SK-N-SH (cell line): ENCODE data around the gene ZBTB24. TPM values are rescaled to one million over a fixed set of nuclear protein-coding genes. Genes with fewer than 3 reads are reported as not detected.

ENCODE experiments used
- CTCF ChIA-PET: fragments of 300-600, 350-600 bp; formaldehyde crosslinking; extraction: SDS; loops from one replicate; lab custom pipeline; 2021; lab: Yijun Ruan, JAX
- POLR2A ChIA-PET: fragments of 350-600 bp; sonication (Branson Sonifier 250); formaldehyde crosslinking; extraction: SDS; loops from one replicate; lab custom pipeline; 2020; ENCODE audit warnings: antibody characterized with exemption, inconsistent platforms; lab: Yijun Ruan, JAX
- DNase-seq: peaks from one replicate; pipeline ENCODE4 v3.0.0; 2012
- H2AFZ ChIP-seq: fragments of 200-600 bp; sonication (generic); 2 replicates; pipeline ENCODE4 v1.8.1; 2016; ENCODE audit warnings: antibody characterized with exemption, mild to moderate bottlenecking, low read depth
- H3F3A ChIP-seq: fragments of 200-600 bp; sonication (generic); replicated peaks from 2 replicates; pipeline ENCODE3; 2016; ENCODE audit warnings: antibody characterized with exemption, mild to moderate bottlenecking; ENCODE audit not compliant: insufficient read depth
- H3K27ac ChIP-seq, 2 experiments: fragments of 200-500 bp in 1 of 2; fragments of 200-600 bp in 1 of 2; sonication (Bioruptor generic) in 1 of 2; sonication (generic), shearing (Covaris generic) in 1 of 2; 2 replicates each; pipeline versions ENCODE4 v1.5.1 to v1.6.1; 2014 to 2016; ENCODE audit warnings: low read depth in 2 of 2, inconsistent platforms in 1 of 2, low read length in 1 of 2, mild to moderate bottlenecking in 1 of 2, mixed read lengths in 1 of 2
- H3K27me3 ChIP-seq: fragments of 200-600 bp; sonication (generic), shearing (Covaris generic); 2 replicates; pipeline ENCODE4 v1.6.1; 2016; ENCODE audit warnings: mixed run types; ENCODE audit not compliant: insufficient read depth
- H3K36me3 ChIP-seq, 2 experiments: fragments of 200-500 bp in 1 of 2; fragments of 200-600 bp in 1 of 2; sonication (Bioruptor generic) in 1 of 2; sonication (generic) in 1 of 2; replicated peaks in 1 of 2; 2 replicates each; pipeline versions ENCODE3 to v1.5.1; 2014 to 2016; ENCODE audit warnings: low read length in 1 of 2, mild to moderate bottlenecking in 1 of 2; ENCODE audit not compliant: insufficient read depth in 2 of 2, control insufficient read depth in 1 of 2
- H3K4me1 ChIP-seq, 2 experiments: fragments of 200-500 bp in 1 of 2; fragments of 200-600 bp in 1 of 2; sonication (Bioruptor generic) in 1 of 2; sonication (generic), shearing (Covaris generic) in 1 of 2; 2 replicates each; pipeline versions ENCODE4 v1.5.1 to v1.6.1; 2014 to 2016; ENCODE audit warnings: low read depth in 1 of 2, low read length in 1 of 2, mixed run types in 1 of 2; ENCODE audit not compliant: insufficient read depth in 2 of 2, control insufficient read depth in 1 of 2
- H3K4me2 ChIP-seq: fragments of 200-600 bp; sonication (generic), shearing (Covaris generic); 2 replicates; pipeline ENCODE4 v1.6.1; 2017; ENCODE audit warnings: mixed run types
- H3K4me3 ChIP-seq, 2 experiments: fragments of 200-500 bp in 1 of 2; fragments of 200-600 bp in 1 of 2; sonication (Bioruptor generic) in 1 of 2; sonication (generic), shearing (Covaris generic) in 1 of 2; 2 replicates each; pipeline versions ENCODE4 v1.5.1 to v1.8.1; 2014 to 2016; ENCODE audit warnings: low read depth in 2 of 2, inconsistent platforms in 1 of 2, low read length in 1 of 2, mild to moderate bottlenecking in 1 of 2, mixed read lengths in 1 of 2, moderate library complexity in 1 of 2
- H3K79me2 ChIP-seq: fragments of 200-600 bp; sonication (generic); 2 replicates; pipeline ENCODE4 v1.8.1; 2017; ENCODE audit warnings: mild to moderate bottlenecking; ENCODE audit not compliant: insufficient read depth
- H3K9ac ChIP-seq: fragments of 200-600 bp; sonication (generic); 2 replicates; pipeline ENCODE4 v1.6.1; 2017; ENCODE audit warnings: mixed run types
- H3K9me2 ChIP-seq: fragments of 200-600 bp; sonication (generic); 2 replicates; pipeline ENCODE4 v1.6.1; 2017; ENCODE audit warnings: mixed run types
- H3K9me3 ChIP-seq: fragments of 200-600 bp; sonication (generic); 2 replicates; pipeline ENCODE4 v1.6.1; 2017; ENCODE audit warnings: mixed run types, mild to moderate bottlenecking, moderate library complexity
- H4K20me1 ChIP-seq: fragments of 200-600 bp; sonication (generic); 2 replicates; pipeline ENCODE4 v1.6.1; 2017; ENCODE audit warnings: mild to moderate bottlenecking, mixed run types; ENCODE audit not compliant: insufficient read depth
- CHD2 ChIP-seq: fragments of 150-350 bp; IDR thresholded peaks from 2 replicates; pipeline ENCODE4 v1.6.1; 2018; ENCODE audit warnings: low read length; ENCODE audit not compliant: partially characterized antibody
- ELF1 ChIP-seq: IDR thresholded peaks from 2 replicates; pipeline ENCODE4 v1.4.0; 2012
- EP300 ChIP-seq, 2 experiments: IDR thresholded peaks; 2 replicates each; pipeline versions ENCODE4 v1.4.0 to v1.6.1; 2012; ENCODE audit warnings: borderline replicate concordance in 1 of 2, low read depth in 1 of 2, low read length in 1 of 2
- EZH2phosphoT487 ChIP-seq: fragments of 200-600 bp; sonication (generic); IDR thresholded peaks from 2 replicates; pipeline ENCODE4 v1.6.1; 2017; ENCODE audit warnings: low read depth, mixed run types, mild to moderate bottlenecking, antibody characterized with exemption, moderate library complexity, borderline replicate concordance
- FOSL2 ChIP-seq: IDR thresholded peaks from 2 replicates; pipeline ENCODE4 v1.4.0; 2012; ENCODE audit warnings: low read depth, mild to moderate bottlenecking, moderate library complexity, borderline replicate concordance
- FOXJ3 ChIP-seq: sonication (generic); formaldehyde crosslinking; IDR thresholded peaks from 2 replicates; pipeline ENCODE4 v1.5.1; 2020; ENCODE audit warnings: mild to moderate bottlenecking, missing genetic modification reagents
- GABPA ChIP-seq: IDR thresholded peaks from 2 replicates; pipeline ENCODE4 v1.4.0; 2012; ENCODE audit warnings: low read depth, mild to moderate bottlenecking
- GATA2 ChIP-seq: sonication (generic); formaldehyde crosslinking; IDR thresholded peaks from 2 replicates; pipeline ENCODE4 v1.5.0; 2020; ENCODE audit warnings: mild to moderate bottlenecking, missing genetic modification reagents
- NRF1 ChIP-seq: IDR thresholded peaks from 2 replicates; pipeline ENCODE4 v1.6.1; 2012; ENCODE audit warnings: low read depth, mild to moderate bottlenecking, low read length
- RAD21 ChIP-seq: IDR thresholded peaks from 2 replicates; pipeline ENCODE4 v1.6.1; 2012; ENCODE audit warnings: mild to moderate bottlenecking, low read length
- RCOR1 ChIP-seq: fragments of 150-350 bp; IDR thresholded peaks from 2 replicates; pipeline ENCODE4 v1.6.1; 2017; ENCODE audit warnings: antibody characterized with exemption, low read length
- RFX5 ChIP-seq: IDR thresholded peaks from 2 replicates; pipeline ENCODE4 v1.6.1; 2012; ENCODE audit warnings: mild to moderate bottlenecking, improper control_type of control experiment, low read length
- RXRA ChIP-seq: IDR thresholded peaks from 2 replicates; pipeline ENCODE4 v1.4.0; 2012; ENCODE audit warnings: low read depth, mild to moderate bottlenecking, borderline replicate concordance
- SIN3A ChIP-seq: IDR thresholded peaks from 2 replicates; pipeline ENCODE4 v1.6.1; 2012; ENCODE audit warnings: low read depth, mild to moderate bottlenecking, low read length, moderate library complexity, borderline replicate concordance
- SMC3 ChIP-seq: IDR thresholded peaks from 2 replicates; pipeline ENCODE4 v1.6.1; 2012; ENCODE audit warnings: low read depth, low read length, improper control_type of control experiment
- TCF12 ChIP-seq: IDR thresholded peaks from 2 replicates; pipeline ENCODE4 v1.4.0; 2012
- YY1 ChIP-seq: IDR thresholded peaks from 2 replicates; pipeline ENCODE4 v1.4.0; 2012; ENCODE audit warnings: low read depth, mild to moderate bottlenecking
- WGBS: methylation state at CpG from one replicate; pipeline ENCODE4 v1.1.6; 2017; ENCODE audit warnings: low lambda C conversion rate; 5-methylcytosine and 5-hydroxymethylcytosine counted together
- polyA plus RNA-seq, 3 experiments: library from polyadenylated mRNA; depleted of rRNA; stranded (reverse); fragments of >200 nt; gene quantifications; 2 replicates each; pipeline ENCODE4 v1.2.3, GENCODE V29; 2012
- TF ChIP-seq, protein P1 (sequence below): fragments of 150-350 bp; IDR thresholded peaks from 2 replicates; pipeline ENCODE4 v1.6.1; 2017; ENCODE audit warnings: antibody characterized with exemption, low read length, low read depth, borderline replicate concordance

Gene ZBTB24
- polyA plus RNA-seq, 1 of the 3 experiments (the other 2 are of a cell fraction) = 1.7 TPM

DNA sequence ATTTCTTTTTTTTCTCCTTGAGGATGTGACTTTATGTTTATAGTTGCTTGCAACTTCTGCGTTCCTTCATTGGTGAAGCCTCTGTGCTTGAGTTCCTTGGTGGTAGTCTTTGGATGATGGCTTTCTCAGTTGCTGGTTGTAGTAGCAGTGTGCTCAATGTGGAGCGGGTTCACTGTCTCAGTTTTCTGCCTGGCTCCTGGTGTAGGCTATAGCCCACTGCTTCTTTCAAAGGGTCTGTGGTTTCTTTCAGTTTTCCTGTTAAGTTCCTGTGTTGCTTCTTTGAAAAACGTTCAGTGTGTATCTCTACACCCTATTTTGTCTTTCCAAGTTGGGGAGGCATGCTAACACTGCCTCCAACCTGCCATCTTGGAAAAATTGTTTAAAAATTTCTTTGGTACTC lies 33.9 kb upstream of the ZBTB24 start:
- no peaks in the 10 kb centered on the region for H3K36me3 ChIP-seq
- no peak overlapping the region for H3K27ac ChIP-seq
- no peaks in the 10 kb centered on the region for H3K27me3 ChIP-seq
- no peak overlapping the region for H3K4me2 ChIP-seq
- H4K20me1 ChIP-seq = no peaks in the 10 kb centered on the region
- no peak overlapping the region for H3K4me3 ChIP-seq
- no peaks in the 10 kb centered on the region for H3K79me2 ChIP-seq
- 51% methylated on average over 2 of the region's 3 CpGs for WGBS
- H3F3A ChIP-seq = peaks cover 4% of the 10 kb centered on the region
- CTCF ChIA-PET = interaction anchor here (1.4 kb wide), 1 partner anchor 9 kb away, joined by 3 read pairs; no protein-coding TSS in a partner anchor
- H2AFZ ChIP-seq = no peak overlapping the region
- peaks cover 0 to 23% of the 10 kb centered on the region in 2 experiments; a peak in 1 of 4 replicates for H3K4me1 ChIP-seq
- TF ChIP-seq EP300 (IDR thresholded peaks at IDR 0.05; ENCODE audit: borderline replicate concordance in 1 of 2, low read depth in 1 of 2, low read length in 1 of 2) = no peak
- no peak for TF ChIP-seq FOSL2
- no peak for TF ChIP-seq SIN3A
- no peak for TF ChIP-seq CHD2
- TF ChIP-seq RXRA = no peak
- TF ChIP-seq NRF1 = no peak
- no peak for TF ChIP-seq RCOR1
- no peak for TF ChIP-seq TCF12
- TF ChIP-seq GABPA = no peak
- no peak for TF ChIP-seq RFX5
- no peak for TF ChIP-seq EZH2phosphoT487
- no peak for TF ChIP-seq SMC3
- no peak for TF ChIP-seq ELF1
- no peak for TF ChIP-seq FOXJ3 (CRISPR knock-in tag)
- H3K9me3 ChIP-seq = no peaks in the 10 kb centered on the region
- H3K9me2 ChIP-seq = no peaks in the 10 kb centered on the region
- no peak for DNase-seq
- POLR2A ChIA-PET = no interaction called here
- no peak overlapping the region for H3K9ac ChIP-seq

DNA sequence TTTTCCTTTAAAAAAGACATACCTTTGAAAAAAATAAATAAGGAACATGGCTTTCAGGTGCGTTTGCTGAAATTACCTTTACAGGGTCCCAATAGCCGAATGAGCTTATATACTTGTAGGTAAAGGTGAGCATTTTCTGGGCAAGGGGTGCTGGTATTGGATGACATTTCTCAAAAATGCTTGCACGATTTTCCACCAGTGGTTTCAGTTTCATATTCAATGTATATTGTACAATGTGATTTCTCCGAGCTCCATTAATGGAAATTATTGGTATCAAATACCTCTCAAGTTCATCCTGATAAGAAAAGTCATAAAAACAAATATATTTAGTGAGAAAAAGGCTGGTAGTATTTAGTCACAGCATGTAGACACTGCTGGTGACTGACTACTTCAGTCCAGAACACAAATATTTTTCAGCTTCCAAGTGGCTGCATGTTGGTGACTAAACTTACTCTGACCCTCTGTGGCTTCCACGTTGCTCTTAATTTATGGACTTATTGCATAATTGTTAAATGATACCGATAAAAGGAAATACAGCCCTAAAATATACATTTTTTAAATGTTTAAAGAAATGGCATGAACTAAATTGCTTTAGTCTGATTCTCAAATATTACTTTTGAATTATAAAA lies 32.9 kb upstream of the ZBTB24 start:
- peak overlapping the region; percentile 26 to 31; a peak in 2 of 4 replicates for H3K4me3 ChIP-seq
- H3K9me2 ChIP-seq = no peaks in the 10 kb centered on the region
- H3K79me2 ChIP-seq = no peaks in the 10 kb centered on the region
- DNase-seq = no peak
- TF ChIP-seq RAD21 (no peak), YY1 (no peak), GATA2 (CRISPR knock-in tag) (no peak)
- TF ChIP-seq, protein P1, sequence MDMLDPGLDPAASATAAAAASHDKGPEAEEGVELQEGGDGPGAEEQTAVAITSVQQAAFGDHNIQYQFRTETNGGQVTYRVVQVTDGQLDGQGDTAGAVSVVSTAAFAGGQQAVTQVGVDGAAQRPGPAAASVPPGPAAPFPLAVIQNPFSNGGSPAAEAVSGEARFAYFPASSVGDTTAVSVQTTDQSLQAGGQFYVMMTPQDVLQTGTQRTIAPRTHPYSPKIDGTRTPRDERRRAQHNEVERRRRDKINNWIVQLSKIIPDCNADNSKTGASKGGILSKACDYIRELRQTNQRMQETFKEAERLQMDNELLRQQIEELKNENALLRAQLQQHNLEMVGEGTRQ = no peak
- H4K20me1 ChIP-seq = no peaks in the 10 kb centered on the region
- H3K36me3 ChIP-seq = no peaks in the 10 kb centered on the region
- POLR2A ChIA-PET = no interaction called here
- H3K9ac ChIP-seq = no peak overlapping the region
- H2AFZ ChIP-seq = peak overlapping the region; percentile 44
- peaks cover 4% of the 10 kb centered on the region for H3F3A ChIP-seq
- H3K27me3 ChIP-seq = no peaks in the 10 kb centered on the region
- H3K4me2 ChIP-seq = peak overlapping the region; percentile 68
- CTCF ChIA-PET = interaction anchor here (1.1 kb wide), 1 partner anchor 12 kb away, joined by 3 read pairs; no protein-coding TSS in a partner anchor
- H3K9me3 ChIP-seq = no peaks in the 10 kb centered on the region
- no peak overlapping the region for H3K27ac ChIP-seq
- H3K4me1 ChIP-seq = peaks cover 0 to 23% of the 10 kb centered on the region in 2 experiments; a peak in 1 of 4 replicates
- WGBS = 34% methylated on average over 6 of the region's 6 CpGs
